ENCODE measurements around the gene RHOG. TPM values are rescaled to one million over a fixed set of nuclear protein-coding genes. Genes with fewer than 3 reads are reported as not detected.
A peak's percentile ranks its signal among the peaks of the same experiment; 100 is the strongest.
"Not testable (repeated sequence)": the region's sequence is repeated elsewhere in the genome, so short reads cannot be mapped to it uniquely, and the experiment has no call there.

Gene RHOG
- total RNA-seq, 6 experiments from 2014 or later: 13.9 to 31.5 (median 22.0) TPM

DNA sequence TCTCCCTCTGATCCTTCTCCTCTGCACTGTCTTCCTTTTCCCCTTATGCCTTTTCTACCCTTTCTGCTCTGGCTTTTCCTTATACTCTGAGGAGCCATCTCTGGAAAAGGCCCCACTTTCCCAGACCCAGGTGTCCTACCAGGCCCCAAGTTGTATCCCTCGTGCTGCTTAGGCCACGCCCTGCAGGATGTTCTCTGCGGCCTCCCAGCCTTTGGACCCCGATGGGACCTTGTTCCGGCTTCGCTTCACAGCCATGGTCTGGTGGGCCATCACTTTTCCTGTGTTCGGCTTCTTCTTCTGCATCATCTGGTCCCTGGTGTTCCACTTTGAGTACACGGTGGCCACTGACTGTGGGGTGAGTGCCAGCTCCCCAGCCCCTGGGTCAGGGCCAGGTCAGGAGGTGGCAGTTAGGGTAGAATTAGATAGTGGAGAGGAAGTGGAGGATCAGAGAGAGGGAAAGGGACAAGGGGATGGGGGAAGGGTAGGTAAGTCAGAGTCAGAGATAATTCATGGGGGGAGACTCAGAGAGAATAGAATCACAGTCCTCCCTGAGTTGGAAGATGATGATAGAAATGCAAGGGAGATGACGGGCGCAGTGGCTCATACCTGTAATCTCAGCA lies 23.5 kb downstream of the RHOG start:
- DNase-seq (no peak), ATAC-seq (no peak)
- no peaks in the 10 kb centered on the region for H3K36me3 ChIP-seq
- H3K27me3 ChIP-seq: no peaks in the 10 kb centered on the region
- intact Hi-C loops (cut with DNase I): no loop called here
- no peaks in the 10 kb centered on the region for H3K9me3 ChIP-seq
- H3K4me1 ChIP-seq: no peaks in the 10 kb centered on the region
- H3K27ac ChIP-seq: no peak overlapping the region
- WGBS (ENCODE audit: insufficient coverage, low coverage, low lambda C conversion rate, missing lambda C conversion rate): 82% methylated on average over 7 of the region's 10 CpGs
- H3K4me3 ChIP-seq: no peak overlapping the region
- TF ChIP-seq POLR2A (IDR thresholded peaks at IDR 0.05): no peak
- TF ChIP-seq, protein P1, sequence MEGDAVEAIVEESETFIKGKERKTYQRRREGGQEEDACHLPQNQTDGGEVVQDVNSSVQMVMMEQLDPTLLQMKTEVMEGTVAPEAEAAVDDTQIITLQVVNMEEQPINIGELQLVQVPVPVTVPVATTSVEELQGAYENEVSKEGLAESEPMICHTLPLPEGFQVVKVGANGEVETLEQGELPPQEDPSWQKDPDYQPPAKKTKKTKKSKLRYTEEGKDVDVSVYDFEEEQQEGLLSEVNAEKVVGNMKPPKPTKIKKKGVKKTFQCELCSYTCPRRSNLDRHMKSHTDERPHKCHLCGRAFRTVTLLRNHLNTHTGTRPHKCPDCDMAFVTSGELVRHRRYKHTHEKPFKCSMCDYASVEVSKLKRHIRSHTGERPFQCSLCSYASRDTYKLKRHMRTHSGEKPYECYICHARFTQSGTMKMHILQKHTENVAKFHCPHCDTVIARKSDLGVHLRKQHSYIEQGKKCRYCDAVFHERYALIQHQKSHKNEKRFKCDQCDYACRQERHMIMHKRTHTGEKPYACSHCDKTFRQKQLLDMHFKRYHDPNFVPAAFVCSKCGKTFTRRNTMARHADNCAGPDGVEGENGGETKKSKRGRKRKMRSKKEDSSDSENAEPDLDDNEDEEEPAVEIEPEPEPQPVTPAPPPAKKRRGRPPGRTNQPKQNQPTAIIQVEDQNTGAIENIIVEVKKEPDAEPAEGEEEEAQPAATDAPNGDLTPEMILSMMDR (IDR thresholded peaks at IDR 0.05): no peak

- DNase-seq (no peak), ATAC-seq (no peak)
- WGBS (ENCODE audit: insufficient coverage, low coverage, low lambda C conversion rate, missing lambda C conversion rate): no CpG with 5 or more reads among the region's 2 CpGs
- H3K9me3 ChIP-seq: no peaks in the 10 kb centered on the region
- intact Hi-C loops (cut with DNase I): no loop called here
- TF ChIP-seq, protein P1 (IDR thresholded peaks at IDR 0.05): no peak
- no peak for TF ChIP-seq POLR2A (IDR thresholded peaks at IDR 0.05)
- H3K27ac ChIP-seq: no peak overlapping the region
- no peak overlapping the region for H3K4me3 ChIP-seq
- no peaks in the 10 kb centered on the region for H3K4me1 ChIP-seq
- no peaks in the 10 kb centered on the region for H3K27me3 ChIP-seq
- no peaks in the 10 kb centered on the region for H3K36me3 ChIP-seq
These were observed 24.1 kb downstream of the RHOG start for GRCh38 chr11:3816673-3817072.

GRCh38 chr11:3815845-3816244 lies 24.9 kb downstream of the RHOG start:
- ATAC-seq (peak in 1 of 4 donors; percentile 8), DNase-seq (no peak)
- Histone ChIP-seq H3K4me1 (no peaks in the 10 kb centered on the region), H3K36me3 (no peaks in the 10 kb centered on the region), H3K9me3 (no peaks in the 10 kb centered on the region), H3K27me3 (no peaks in the 10 kb centered on the region), H3K4me3 (no peak overlapping the region), H3K27ac (no peak overlapping the region)
- no peak for TF ChIP-seq POLR2A (IDR thresholded peaks at IDR 0.05)
- TF ChIP-seq, protein P1 (IDR thresholded peaks at IDR 0.05): no peak
- 50% methylated on average over 1 of the region's 4 CpGs for WGBS (ENCODE audit: insufficient coverage, low coverage, low lambda C conversion rate, missing lambda C conversion rate)
- intact Hi-C loops (cut with DNase I): no loop called here

DNA sequence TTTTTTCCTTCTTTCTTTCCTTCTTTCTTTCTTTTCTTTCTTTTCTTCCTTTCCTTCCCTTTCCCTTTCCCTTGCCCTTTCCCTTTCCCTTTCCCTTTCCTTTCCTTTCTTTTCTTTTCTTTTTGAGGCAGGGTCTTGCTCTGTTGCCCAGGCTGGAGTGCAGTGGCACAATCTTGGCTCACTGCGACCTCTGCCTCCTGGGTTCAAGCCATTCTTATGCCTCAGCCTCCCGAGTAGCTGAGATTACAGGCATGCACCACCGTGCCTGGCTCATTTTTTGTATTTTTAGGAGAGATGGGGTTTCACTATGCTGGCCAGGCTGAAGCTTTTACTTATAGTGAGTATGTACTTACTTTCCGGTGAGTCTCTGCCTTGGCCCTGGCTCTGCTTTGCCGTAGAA lies 25.9 kb downstream of the RHOG start:
- intact Hi-C loops (cut with DNase I); H3K27ac ChIP-seq; H3K27me3 ChIP-seq; H3K4me1 ChIP-seq; ATAC-seq; DNase-seq; H3K4me3 ChIP-seq; H3K36me3 ChIP-seq; H3K9me3 ChIP-seq: not testable (repeated sequence)
- 100% methylated on average over 1 of the region's 5 CpGs for WGBS (ENCODE audit: insufficient coverage, low coverage, low lambda C conversion rate, missing lambda C conversion rate)

DNA sequence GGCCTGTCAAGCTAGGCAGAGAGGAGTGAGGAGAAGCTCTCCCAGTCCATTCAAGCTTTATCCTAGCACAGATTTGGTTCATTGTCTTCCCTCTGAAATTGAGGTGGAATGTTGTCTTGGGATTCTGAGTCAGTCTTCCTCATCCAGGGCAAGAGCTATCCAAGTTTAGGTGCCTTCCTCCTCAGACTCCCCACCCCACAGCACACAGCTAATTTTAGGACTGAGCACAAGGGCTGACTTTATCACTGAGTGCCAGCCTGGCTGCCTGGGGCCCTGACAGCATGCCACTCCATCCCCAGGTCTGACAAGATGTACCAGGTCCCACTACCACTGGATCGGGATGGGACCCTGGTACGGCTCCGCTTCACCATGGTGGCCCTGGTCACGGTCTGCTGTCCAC lies 29.8 kb downstream of the RHOG start:
- 83% methylated on average over 1 of the region's 4 CpGs for WGBS (ENCODE audit: insufficient coverage, low coverage, low lambda C conversion rate, missing lambda C conversion rate)
- Histone ChIP-seq H3K27me3 (no peaks in the 10 kb centered on the region), H3K36me3 (no peaks in the 10 kb centered on the region), H3K4me3 (no peak overlapping the region), H3K9me3 (no peaks in the 10 kb centered on the region), H3K27ac (no peak overlapping the region), H3K4me1 (peaks cover 0 to 11% (median 2%) of the 10 kb centered on the region in 4 donors)
- ATAC-seq: no peak
- TF ChIP-seq POLR2A (IDR thresholded peaks at IDR 0.05): no peak
- TF ChIP-seq, protein P1 (IDR thresholded peaks at IDR 0.05): no peak
- DNase-seq: no peak
- intact Hi-C loops (cut with DNase I): no loop called here
